Neural cell (in vitro differentiated cells): ENCODE data around the gene AANAT. TPM values are rescaled to one million over a fixed set of nuclear protein-coding genes. Genes with fewer than 3 reads are reported as not detected.

Experiments
- H2AFZ ChIP-seq: fragments of 200-600, 300-800 bp; sonication (generic), shearing (Covaris generic); 2 replicates; pipeline ENCODE4 v1.6.0; 2014; ENCODE audit warnings: low read depth, mild to moderate bottlenecking, antibody characterized with exemption, low read length, moderate library complexity
- H3F3A ChIP-seq: fragments of 200-600 bp; shearing (Covaris generic); 2 replicates; pipeline ENCODE4 v1.6.1; 2016; ENCODE audit warnings: mild to moderate bottlenecking, moderate library complexity, mixed read lengths, antibody characterized with exemption, low read length; ENCODE audit not compliant: insufficient read depth, poor library complexity, severe bottlenecking
- H3K27ac ChIP-seq: fragments of 200-600, 300-800 bp; sonication (generic), shearing (Covaris generic); 2 replicates; pipeline ENCODE4 v1.5.1; 2014; ENCODE audit warnings: mild to moderate bottlenecking, low read length, moderate library complexity
- H3K27me3 ChIP-seq: fragments of 300-800, 200-600 bp; sonication (generic), shearing (Covaris generic); 2 replicates; pipeline ENCODE4 v1.6.0; 2014; ENCODE audit warnings: mild to moderate bottlenecking, low read depth, low read length, moderate library complexity; ENCODE audit not compliant: insufficient read depth
- H3K36me3 ChIP-seq: fragments of 300-800, 200-600 bp; sonication (generic), shearing (Covaris generic); 2 replicates; pipeline ENCODE4 v1.5.1; 2014; ENCODE audit warnings: mild to moderate bottlenecking, antibody characterized with exemption, low read length, moderate library complexity; ENCODE audit not compliant: insufficient read depth
- H3K4me2 ChIP-seq: fragments of 300-800, 200-600 bp; sonication (generic), shearing (Covaris generic); 2 replicates; pipeline ENCODE4 v1.6.0; 2014; ENCODE audit warnings: mild to moderate bottlenecking, low read length
- H3K4me3 ChIP-seq: fragments of 300-800, 200-600 bp; sonication (generic), shearing (Covaris generic); 2 replicates; pipeline ENCODE4 v1.5.1; 2014; ENCODE audit warnings: mild to moderate bottlenecking, low read length, moderate library complexity
- H3K79me2 ChIP-seq: fragments of 200-600 bp; shearing (Covaris generic); replicated peaks from 2 replicates; pipeline ENCODE4 v1.6.0; 2014; ENCODE audit warnings: mild to moderate bottlenecking, low read length, moderate library complexity; ENCODE audit not compliant: insufficient read depth
- H3K9ac ChIP-seq: fragments of 300-800, 200-600 bp; sonication (generic), shearing (Covaris generic); 2 replicates; pipeline ENCODE4 v1.6.1; 2016; ENCODE audit warnings: mild to moderate bottlenecking, low read length, mixed read lengths
- H3K9me2 ChIP-seq: fragments of 200-600 bp; shearing (Covaris generic); 2 replicates; pipeline ENCODE4 v1.6.1; 2016; ENCODE audit warnings: mild to moderate bottlenecking, low read length, mixed read lengths; ENCODE audit not compliant: insufficient read depth
- H3K9me3 ChIP-seq: fragments of 200-600, 300-800 bp; sonication (generic), shearing (Covaris generic); 2 replicates; pipeline ENCODE4 v1.6.1; 2016; ENCODE audit warnings: mild to moderate bottlenecking, mixed run types, low read length, moderate library complexity, mixed read lengths
- H4K20me1 ChIP-seq: fragments of 200-600 bp; shearing (Covaris generic); 2 replicates; pipeline ENCODE4 v1.6.1; 2016; ENCODE audit warnings: mild to moderate bottlenecking, mixed run types; ENCODE audit not compliant: insufficient read depth
- EP300 ChIP-seq: fragments of 450-650 bp; conservative IDR thresholded peaks from 2 replicates; pipeline ENCODE4 v1.6.1; 2014; ENCODE audit warnings: antibody characterized with exemption, mild to moderate bottlenecking, moderate library complexity; ENCODE audit not compliant: poor library complexity, severe bottlenecking
- EZH2 ChIP-seq: fragments of 200-600, 300-800 bp; shearing (Covaris generic), sonication (generic); IDR thresholded peaks from 2 replicates; pipeline ENCODE4 v1.6.1; 2014; ENCODE audit warnings: antibody characterized with exemption, low read length, borderline replicate concordance, mild to moderate bottlenecking; ENCODE audit not compliant: insufficient read depth, poor library complexity, severe bottlenecking
- MXI1 ChIP-seq: fragments of 450-650 bp; conservative IDR thresholded peaks from 2 replicates; pipeline ENCODE4 v1.6.1; 2014; ENCODE audit warnings: antibody characterized with exemption, mild to moderate bottlenecking; ENCODE audit not compliant: poor library complexity, severe bottlenecking
- POLR2AphosphoS5 ChIP-seq: IDR thresholded peaks from 2 replicates; pipeline ENCODE4 v1.6.1; 2012
- RAD21 ChIP-seq: fragments of 450-650 bp; conservative IDR thresholded peaks from 2 replicates; pipeline ENCODE4 v1.6.1; 2014; ENCODE audit warnings: antibody characterized with exemption, mild to moderate bottlenecking, moderate library complexity
- SMC3 ChIP-seq: fragments of 450-650 bp; conservative IDR thresholded peaks from 2 replicates; pipeline ENCODE4 v1.6.1; 2014; ENCODE audit warnings: antibody characterized with exemption, mild to moderate bottlenecking, moderate library complexity; ENCODE audit not compliant: poor library complexity
- TAF1 ChIP-seq: IDR thresholded peaks from 2 replicates; pipeline ENCODE4 v1.6.1; 2012; ENCODE audit warnings: low read depth
- polyA plus RNA-seq: library from polyadenylated mRNA; depleted of rRNA; stranded (reverse); fragments of >200 nt; gene quantifications from 2 replicates; pipeline ENCODE4 v1.2.3, GENCODE V29; 2014
- TF ChIP-seq, protein P1 (sequence below): fragments of 450-650 bp; IDR thresholded peaks from 2 replicates; pipeline ENCODE4 v1.5.1; 2014; ENCODE audit warnings: antibody characterized with exemption, mild to moderate bottlenecking, moderate library complexity; ENCODE audit not compliant: poor library complexity, severe bottlenecking
- TF ChIP-seq, protein P2 (sequence below): IDR thresholded peaks from 2 replicates; pipeline ENCODE4 v1.6.1; 2012; ENCODE audit warnings: borderline replicate concordance

AANAT gene
- polyA plus RNA-seq, 1 donor from 2014 or later = not detected

DNA sequence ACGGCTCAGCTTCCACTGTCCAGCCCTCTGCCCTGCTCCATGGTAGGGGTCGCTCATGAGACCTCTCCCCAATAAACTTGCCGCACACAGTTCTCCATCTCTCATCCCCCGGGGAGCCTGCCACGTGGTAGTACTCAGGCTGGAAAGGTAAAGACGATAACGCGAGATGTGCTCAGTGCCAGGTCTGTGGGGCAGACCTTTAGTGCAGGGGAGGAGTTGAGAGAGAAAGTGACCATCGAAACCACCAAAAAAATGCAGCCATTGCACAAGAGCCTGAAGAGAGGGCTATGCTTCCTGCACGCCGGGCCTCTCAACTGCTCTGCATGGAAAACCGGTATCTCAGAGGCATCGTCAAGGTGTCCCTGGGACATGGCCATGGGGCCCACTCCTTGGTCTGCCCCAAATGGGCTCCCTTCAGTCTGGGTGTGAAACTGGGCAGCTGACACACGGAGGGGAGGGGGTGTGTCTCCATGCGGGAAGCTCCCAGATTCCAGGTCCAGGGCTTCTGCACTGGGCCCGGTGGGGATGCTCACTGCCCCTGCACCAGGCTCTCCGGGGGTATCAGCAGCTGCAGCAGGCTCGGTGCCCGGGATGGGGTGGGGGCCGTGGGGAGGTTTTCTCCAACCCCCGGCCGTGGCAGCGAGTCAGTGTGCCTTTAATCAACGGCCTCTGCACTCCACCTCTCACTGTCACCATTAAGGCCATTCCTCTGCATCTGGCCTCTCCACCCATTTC lies 4.7 kb upstream of the AANAT start:
- Histone ChIP-seq H3K27me3 (no peaks in the 10 kb centered on the region), H3K9ac (no peak overlapping the region), H2AFZ (no peak overlapping the region), H4K20me1 (no peaks in the 10 kb centered on the region), H3K9me3 (no peaks in the 10 kb centered on the region), H3K79me2 (no peaks in the 10 kb centered on the region), H3K4me3 (no peak overlapping the region), H3K4me2 (no peak overlapping the region), H3K36me3 (no peaks in the 10 kb centered on the region), H3K27ac (no peak overlapping the region), H3F3A (no peaks in the 10 kb centered on the region), H3K9me2 (no peaks in the 10 kb centered on the region)
- no peak for TF ChIP-seq SMC3
- TF ChIP-seq EP300 = no peak
- TF ChIP-seq RAD21 = no peak
- TF ChIP-seq POLR2AphosphoS5 = no peak
- no peak for TF ChIP-seq EZH2
- no peak for TF ChIP-seq MXI1
- TF ChIP-seq TAF1 = no peak
- TF ChIP-seq, protein P1, sequence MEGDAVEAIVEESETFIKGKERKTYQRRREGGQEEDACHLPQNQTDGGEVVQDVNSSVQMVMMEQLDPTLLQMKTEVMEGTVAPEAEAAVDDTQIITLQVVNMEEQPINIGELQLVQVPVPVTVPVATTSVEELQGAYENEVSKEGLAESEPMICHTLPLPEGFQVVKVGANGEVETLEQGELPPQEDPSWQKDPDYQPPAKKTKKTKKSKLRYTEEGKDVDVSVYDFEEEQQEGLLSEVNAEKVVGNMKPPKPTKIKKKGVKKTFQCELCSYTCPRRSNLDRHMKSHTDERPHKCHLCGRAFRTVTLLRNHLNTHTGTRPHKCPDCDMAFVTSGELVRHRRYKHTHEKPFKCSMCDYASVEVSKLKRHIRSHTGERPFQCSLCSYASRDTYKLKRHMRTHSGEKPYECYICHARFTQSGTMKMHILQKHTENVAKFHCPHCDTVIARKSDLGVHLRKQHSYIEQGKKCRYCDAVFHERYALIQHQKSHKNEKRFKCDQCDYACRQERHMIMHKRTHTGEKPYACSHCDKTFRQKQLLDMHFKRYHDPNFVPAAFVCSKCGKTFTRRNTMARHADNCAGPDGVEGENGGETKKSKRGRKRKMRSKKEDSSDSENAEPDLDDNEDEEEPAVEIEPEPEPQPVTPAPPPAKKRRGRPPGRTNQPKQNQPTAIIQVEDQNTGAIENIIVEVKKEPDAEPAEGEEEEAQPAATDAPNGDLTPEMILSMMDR = no peak
- TF ChIP-seq, protein P2, sequence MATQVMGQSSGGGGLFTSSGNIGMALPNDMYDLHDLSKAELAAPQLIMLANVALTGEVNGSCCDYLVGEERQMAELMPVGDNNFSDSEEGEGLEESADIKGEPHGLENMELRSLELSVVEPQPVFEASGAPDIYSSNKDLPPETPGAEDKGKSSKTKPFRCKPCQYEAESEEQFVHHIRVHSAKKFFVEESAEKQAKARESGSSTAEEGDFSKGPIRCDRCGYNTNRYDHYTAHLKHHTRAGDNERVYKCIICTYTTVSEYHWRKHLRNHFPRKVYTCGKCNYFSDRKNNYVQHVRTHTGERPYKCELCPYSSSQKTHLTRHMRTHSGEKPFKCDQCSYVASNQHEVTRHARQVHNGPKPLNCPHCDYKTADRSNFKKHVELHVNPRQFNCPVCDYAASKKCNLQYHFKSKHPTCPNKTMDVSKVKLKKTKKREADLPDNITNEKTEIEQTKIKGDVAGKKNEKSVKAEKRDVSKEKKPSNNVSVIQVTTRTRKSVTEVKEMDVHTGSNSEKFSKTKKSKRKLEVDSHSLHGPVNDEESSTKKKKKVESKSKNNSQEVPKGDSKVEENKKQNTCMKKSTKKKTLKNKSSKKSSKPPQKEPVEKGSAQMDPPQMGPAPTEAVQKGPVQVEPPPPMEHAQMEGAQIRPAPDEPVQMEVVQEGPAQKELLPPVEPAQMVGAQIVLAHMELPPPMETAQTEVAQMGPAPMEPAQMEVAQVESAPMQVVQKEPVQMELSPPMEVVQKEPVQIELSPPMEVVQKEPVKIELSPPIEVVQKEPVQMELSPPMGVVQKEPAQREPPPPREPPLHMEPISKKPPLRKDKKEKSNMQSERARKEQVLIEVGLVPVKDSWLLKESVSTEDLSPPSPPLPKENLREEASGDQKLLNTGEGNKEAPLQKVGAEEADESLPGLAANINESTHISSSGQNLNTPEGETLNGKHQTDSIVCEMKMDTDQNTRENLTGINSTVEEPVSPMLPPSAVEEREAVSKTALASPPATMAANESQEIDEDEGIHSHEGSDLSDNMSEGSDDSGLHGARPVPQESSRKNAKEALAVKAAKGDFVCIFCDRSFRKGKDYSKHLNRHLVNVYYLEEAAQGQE = no peak

- Histone ChIP-seq H3F3A (no peaks in the 10 kb centered on the region), H3K9me3 (no peaks in the 10 kb centered on the region), H3K27ac (no peak overlapping the region), H3K9ac (no peak overlapping the region), H3K4me3 (no peak overlapping the region), H3K36me3 (no peaks in the 10 kb centered on the region), H4K20me1 (no peaks in the 10 kb centered on the region), H3K9me2 (no peaks in the 10 kb centered on the region), H3K27me3 (no peaks in the 10 kb centered on the region), H3K4me2 (no peak overlapping the region), H3K79me2 (no peaks in the 10 kb centered on the region), H2AFZ (no peak overlapping the region)
- TF ChIP-seq RAD21 (no peak), TAF1 (no peak), SMC3 (no peak), EP300 (no peak), MXI1 (no peak), EZH2 (no peak), POLR2AphosphoS5 (no peak)
- TF ChIP-seq, protein P1 = no peak
- TF ChIP-seq, protein P2 = no peak
Measured at GRCh38 chr17:76466775-76467130, 650 bp upstream of the AANAT start.
